Thoracic aorta (tissue), 2 donors: ENCODE measurements around the gene MACROD1. TPM values are rescaled to one million over a fixed set of nuclear protein-coding genes. Genes with fewer than 3 reads are reported as not detected.

Experiments
- ATAC-seq: fragments of 150-250 bp; one replicate; pipeline ENCODE4 v1.8.0; 2017; ENCODE audit warnings: low read depth; ENCODE audit not compliant: insufficient number of reproducible peaks, low FRiP score
- DNase-seq: peaks from one replicate; pipeline ENCODE4 v3.0.0-alpha.2; 2020; ENCODE audit warnings: low spot score
- H3K27ac ChIP-seq, 2 donors: fragments of 200-600 bp; sonication (generic); 1 replicate in 1 of 2; 2 replicates in 1 of 2; pipeline ENCODE4 v1.5.1; 2016; ENCODE audit warnings: mild to moderate bottlenecking in 2 of 2, moderate library complexity in 2 of 2
- H3K27me3 ChIP-seq: fragments of 200-600 bp; sonication (generic); replicated peaks from 2 replicates; pipeline ENCODE4 v1.6.0; 2016; ENCODE audit warnings: mild to moderate bottlenecking; ENCODE audit not compliant: insufficient read depth
- H3K36me3 ChIP-seq: fragments of 200-600 bp; sonication (generic); one replicate; pipeline ENCODE4 v1.5.1; 2016
- H3K4me1 ChIP-seq, 2 donors: fragments of 200-600 bp; sonication (generic); 1 replicate in 1 of 2; 2 replicates in 1 of 2; pipeline versions ENCODE4 v1.5.1 to v1.6.0; 2016; ENCODE audit warnings: low read depth in 2 of 2, mild to moderate bottlenecking in 1 of 2; ENCODE audit not compliant: control insufficient read depth in 1 of 2
- H3K4me3 ChIP-seq: fragments of 200-600 bp; sonication (generic); 2 replicates; pipeline ENCODE4 v1.5.1; 2016; ENCODE audit warnings: mild to moderate bottlenecking
- H3K9me3 ChIP-seq: fragments of 200-600 bp; sonication (generic); 2 replicates; pipeline ENCODE4 v1.5.1; 2016
- CTCF ChIP-seq: fragments of 200-600 bp; sonication (generic); IDR thresholded peaks from one replicate; pipeline ENCODE4 v1.5.1; 2019; ENCODE audit warnings: antibody characterized with exemption
- total RNA-seq, 2 donors: library from RNA; depleted of rRNA; stranded (reverse); fragments of >200 nt; gene quantifications; one replicate each; pipeline versions ENCODE4 v1.1.0 to v1.2.3, GENCODE V29; 2016

MACROD1 gene
- total RNA-seq, 2 donors from 2014 or later: 15.8 to 17.6 TPM

GRCh38 chr11:64072403-64072802 lies 93.5 kb downstream of the MACROD1 start:
- Histone ChIP-seq H3K27me3 (no peaks in the 10 kb centered on the region), H3K36me3 (no peaks in the 10 kb centered on the region), H3K4me1 (no peaks in the 10 kb centered on the region), H3K4me3 (no peak overlapping the region), H3K27ac (no peak overlapping the region), H3K9me3 (no peaks in the 10 kb centered on the region)
- no peak for ATAC-seq
- no peak for TF ChIP-seq CTCF
- no peak for DNase-seq

- ATAC-seq (no peak), DNase-seq (no peak)
- H3K4me1 ChIP-seq: no peaks in the 10 kb centered on the region
- H3K4me3 ChIP-seq: no peak overlapping the region
- no peaks in the 10 kb centered on the region for H3K27me3 ChIP-seq
- TF ChIP-seq CTCF: no peak
- no peak overlapping the region for H3K27ac ChIP-seq
- no peaks in the 10 kb centered on the region for H3K36me3 ChIP-seq
- no peaks in the 10 kb centered on the region for H3K9me3 ChIP-seq
These were observed 94.1 kb downstream of the MACROD1 start for GRCh38 chr11:64071849-64072248.

- Histone ChIP-seq H3K27ac (no peak overlapping the region), H3K9me3 (no peaks in the 10 kb centered on the region), H3K27me3 (no peaks in the 10 kb centered on the region), H3K4me1 (no peaks in the 10 kb centered on the region), H3K36me3 (no peaks in the 10 kb centered on the region), H3K4me3 (no peak overlapping the region)
- TF ChIP-seq CTCF: no peak
- DNase-seq (no peak), ATAC-seq (no peak)
These were observed 95.6 kb downstream of the MACROD1 start for GRCh38 chr11:64070314-64070681.

GRCh38 chr11:64069401-64070313 lies 96.3 kb downstream of the MACROD1 start:
- H3K27ac ChIP-seq: no peak overlapping the region
- ATAC-seq (no peak), DNase-seq (no peak)
- no peaks in the 10 kb centered on the region for H3K27me3 ChIP-seq
- H3K4me1 ChIP-seq: no peaks in the 10 kb centered on the region
- H3K36me3 ChIP-seq: no peaks in the 10 kb centered on the region
- TF ChIP-seq CTCF: no peak
- no peak overlapping the region for H3K4me3 ChIP-seq
- H3K9me3 ChIP-seq: no peaks in the 10 kb centered on the region

- Histone ChIP-seq H3K4me3 (no peak overlapping the region), H3K36me3 (no peaks in the 10 kb centered on the region), H3K4me1 (no peaks in the 10 kb centered on the region), H3K27ac (no peak overlapping the region), H3K9me3 (no peaks in the 10 kb centered on the region), H3K27me3 (no peaks in the 10 kb centered on the region)
- TF ChIP-seq CTCF: no peak
- no peak for DNase-seq
- no peak for ATAC-seq
These were observed 97.1 kb downstream of the MACROD1 start for GRCh38 chr11:64068705-64069400.
